ENCODE data around the gene CDH13. TPM values are rescaled to one million over a fixed set of nuclear protein-coding genes. Genes with fewer than 3 reads are reported as not detected.

The CDH13 gene
- total and polyA plus RNA-seq, 2 donors (not counting 1 experiment from before 2014, with no cell fraction given) = 27.6 to 96.7 TPM

GRCh38 chr16:83318390-83318789 is 691.6 kb downstream of the CDH13 start:
- no peak for DNase-seq (ENCODE audit: low read depth in 2 of 2)
- Histone ChIP-seq H3K27me3 (ENCODE audit: control insufficient read depth, insufficient read depth, low read length) (no peaks in the 10 kb centered on the region), H4K20me1 (ENCODE audit: control insufficient read depth, extremely low read depth, insufficient read depth, low read length) (no peaks in the 10 kb centered on the region), H3K79me2 (ENCODE audit: control insufficient read depth, insufficient read depth, low read length) (no peaks in the 10 kb centered on the region), H3K4me1 (ENCODE audit: control insufficient read depth, extremely low read depth, insufficient read depth, low read length) (no peaks in the 10 kb centered on the region), H3K9me3 (ENCODE audit: control insufficient read depth, insufficient read depth, low read depth, low read length) (no peaks in the 10 kb centered on the region), H3K36me3 (ENCODE audit: control insufficient read depth, insufficient read depth, low read length) (no peaks in the 10 kb centered on the region), H3K4me3 (replicated peaks in 1 of 4; ENCODE audit: control extremely low read depth in 1 of 4, insufficient read depth in 1 of 4, low read depth in 3 of 4, low read length in 4 of 4) (no peak overlapping the region), H3K9ac (ENCODE audit: insufficient read depth, low read length) (no peak overlapping the region), H3K4me2 (ENCODE audit: extremely low read depth, insufficient read depth, low read length) (no peak overlapping the region), H3K27ac (ENCODE audit: insufficient read depth, low read length) (no peak overlapping the region), H2AFZ (ENCODE audit: low read length) (no peak overlapping the region)
- TF ChIP-seq, protein P1, sequence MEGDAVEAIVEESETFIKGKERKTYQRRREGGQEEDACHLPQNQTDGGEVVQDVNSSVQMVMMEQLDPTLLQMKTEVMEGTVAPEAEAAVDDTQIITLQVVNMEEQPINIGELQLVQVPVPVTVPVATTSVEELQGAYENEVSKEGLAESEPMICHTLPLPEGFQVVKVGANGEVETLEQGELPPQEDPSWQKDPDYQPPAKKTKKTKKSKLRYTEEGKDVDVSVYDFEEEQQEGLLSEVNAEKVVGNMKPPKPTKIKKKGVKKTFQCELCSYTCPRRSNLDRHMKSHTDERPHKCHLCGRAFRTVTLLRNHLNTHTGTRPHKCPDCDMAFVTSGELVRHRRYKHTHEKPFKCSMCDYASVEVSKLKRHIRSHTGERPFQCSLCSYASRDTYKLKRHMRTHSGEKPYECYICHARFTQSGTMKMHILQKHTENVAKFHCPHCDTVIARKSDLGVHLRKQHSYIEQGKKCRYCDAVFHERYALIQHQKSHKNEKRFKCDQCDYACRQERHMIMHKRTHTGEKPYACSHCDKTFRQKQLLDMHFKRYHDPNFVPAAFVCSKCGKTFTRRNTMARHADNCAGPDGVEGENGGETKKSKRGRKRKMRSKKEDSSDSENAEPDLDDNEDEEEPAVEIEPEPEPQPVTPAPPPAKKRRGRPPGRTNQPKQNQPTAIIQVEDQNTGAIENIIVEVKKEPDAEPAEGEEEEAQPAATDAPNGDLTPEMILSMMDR (conservative IDR thresholded peaks at IDR 0.05 in 1 of 2, IDR thresholded peaks at IDR 0.05 in 1 of 2; ENCODE audit: low read depth in 1 of 2, low read length in 2 of 2) = no peak
- TF ChIP-seq EZH2 (IDR thresholded peaks at IDR 0.05; ENCODE audit: low read length, missing control alignments) = no peak

DNA sequence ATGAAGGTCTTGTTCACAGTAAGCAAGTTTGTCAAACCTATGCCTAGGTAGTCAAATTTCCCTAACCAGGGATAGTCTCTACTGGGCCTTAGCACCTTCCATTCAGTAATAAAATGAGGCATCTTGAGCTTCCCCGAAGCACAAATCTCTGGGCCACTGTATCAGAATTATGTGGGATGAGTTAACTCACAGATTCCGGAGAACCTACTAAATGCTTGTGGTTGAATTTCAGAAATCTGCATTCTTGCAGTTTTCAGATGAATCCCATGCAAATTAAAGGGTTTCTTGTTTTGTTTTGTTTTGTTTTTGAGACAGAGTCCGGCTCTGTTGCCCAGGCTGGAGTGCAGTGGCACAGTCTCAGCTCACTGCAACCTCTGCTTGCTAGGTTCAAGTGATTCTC is 702.2 kb downstream of the CDH13 start:
- Histone ChIP-seq H3K27ac (ENCODE audit: insufficient read depth, low read length) (no peak overlapping the region), H3K27me3 (ENCODE audit: control insufficient read depth, insufficient read depth, low read length) (no peaks in the 10 kb centered on the region), H3K4me1 (ENCODE audit: control insufficient read depth, extremely low read depth, insufficient read depth, low read length) (no peaks in the 10 kb centered on the region), H3K4me2 (ENCODE audit: extremely low read depth, insufficient read depth, low read length) (no peak overlapping the region), H3K4me3 (replicated peaks in 1 of 4; ENCODE audit: control extremely low read depth in 1 of 4, insufficient read depth in 1 of 4, low read depth in 3 of 4, low read length in 4 of 4) (no peak overlapping the region), H3K36me3 (ENCODE audit: control insufficient read depth, insufficient read depth, low read length) (no peaks in the 10 kb centered on the region), H3K9me3 (ENCODE audit: control insufficient read depth, insufficient read depth, low read depth, low read length) (no peaks in the 10 kb centered on the region), H4K20me1 (ENCODE audit: control insufficient read depth, extremely low read depth, insufficient read depth, low read length) (no peaks in the 10 kb centered on the region), H2AFZ (ENCODE audit: low read length) (no peak overlapping the region), H3K79me2 (ENCODE audit: control insufficient read depth, insufficient read depth, low read length) (no peaks in the 10 kb centered on the region), H3K9ac (ENCODE audit: insufficient read depth, low read length) (no peak overlapping the region)
- TF ChIP-seq, protein P1 (conservative IDR thresholded peaks at IDR 0.05 in 1 of 2, IDR thresholded peaks at IDR 0.05 in 1 of 2; ENCODE audit: low read depth in 1 of 2, low read length in 2 of 2) = no peak
- no peak for TF ChIP-seq EZH2 (IDR thresholded peaks at IDR 0.05; ENCODE audit: low read length, missing control alignments)
- DNase-seq (ENCODE audit: low read depth in 2 of 2) = peak in 1 of 2 donors; percentile 47

GRCh38 chr16:83329441-83329840 is 702.7 kb downstream of the CDH13 start:
- H2AFZ ChIP-seq (ENCODE audit: low read length) = no peak overlapping the region
- no peaks in the 10 kb centered on the region for H3K9me3 ChIP-seq (ENCODE audit: control insufficient read depth, insufficient read depth, low read depth, low read length)
- no peak overlapping the region for H3K4me3 ChIP-seq (replicated peaks in 1 of 4; ENCODE audit: control extremely low read depth in 1 of 4, insufficient read depth in 1 of 4, low read depth in 3 of 4, low read length in 4 of 4)
- no peaks in the 10 kb centered on the region for H3K4me1 ChIP-seq (ENCODE audit: control insufficient read depth, extremely low read depth, insufficient read depth, low read length)
- no peak overlapping the region for H3K27ac ChIP-seq (ENCODE audit: insufficient read depth, low read length)
- no peaks in the 10 kb centered on the region for H3K79me2 ChIP-seq (ENCODE audit: control insufficient read depth, insufficient read depth, low read length)
- no peak overlapping the region for H3K9ac ChIP-seq (ENCODE audit: insufficient read depth, low read length)
- DNase-seq (ENCODE audit: low read depth in 2 of 2) = no peak
- no peak for TF ChIP-seq EZH2 (IDR thresholded peaks at IDR 0.05; ENCODE audit: low read length, missing control alignments)
- TF ChIP-seq, protein P1 (conservative IDR thresholded peaks at IDR 0.05 in 1 of 2, IDR thresholded peaks at IDR 0.05 in 1 of 2; ENCODE audit: low read depth in 1 of 2, low read length in 2 of 2) = no peak
- no peaks in the 10 kb centered on the region for H3K27me3 ChIP-seq (ENCODE audit: control insufficient read depth, insufficient read depth, low read length)
- H3K4me2 ChIP-seq (ENCODE audit: extremely low read depth, insufficient read depth, low read length) = no peak overlapping the region
- H4K20me1 ChIP-seq (ENCODE audit: control insufficient read depth, extremely low read depth, insufficient read depth, low read length) = no peaks in the 10 kb centered on the region
- H3K36me3 ChIP-seq (ENCODE audit: control insufficient read depth, insufficient read depth, low read length) = no peaks in the 10 kb centered on the region

Measured in fibroblast of lung (primary cell).